Lower leg skin (tissue), 3 donors: ENCODE data around the gene SMG1.

Source experiments
- CTCF ChIP-seq, 3 donors: fragments of 450-650 bp; IDR thresholded peaks; one replicate each; pipeline ENCODE4 v1.5.1; 2016; ENCODE audit warnings: antibody characterized with exemption in 3 of 3, mild to moderate bottlenecking in 3 of 3, moderate library complexity in 2 of 3
- POLR2A ChIP-seq, 2 donors: fragments of 450-650 bp; IDR thresholded peaks; one replicate each; pipeline ENCODE4 v1.6.1; 2016 to 2017; ENCODE audit warnings: antibody characterized with exemption in 2 of 2, mild to moderate bottlenecking in 1 of 2, moderate library complexity in 1 of 2

GRCh38 chr16:18799500-18799899, 126.7 kb downstream of the SMG1 start:
- TF ChIP-seq CTCF (IDR thresholded peaks at IDR 0.05) (no peak), POLR2A (IDR thresholded peaks at IDR 0.05) (no peak)
